Measurements from ENCODE around the gene NCR2. TPM values are rescaled to one million over a fixed set of nuclear protein-coding genes. Genes with fewer than 3 reads are reported as not detected.

NCR2 gene
- total RNA-seq, 1 experiment from 2014 or later, result not detected

DNA sequence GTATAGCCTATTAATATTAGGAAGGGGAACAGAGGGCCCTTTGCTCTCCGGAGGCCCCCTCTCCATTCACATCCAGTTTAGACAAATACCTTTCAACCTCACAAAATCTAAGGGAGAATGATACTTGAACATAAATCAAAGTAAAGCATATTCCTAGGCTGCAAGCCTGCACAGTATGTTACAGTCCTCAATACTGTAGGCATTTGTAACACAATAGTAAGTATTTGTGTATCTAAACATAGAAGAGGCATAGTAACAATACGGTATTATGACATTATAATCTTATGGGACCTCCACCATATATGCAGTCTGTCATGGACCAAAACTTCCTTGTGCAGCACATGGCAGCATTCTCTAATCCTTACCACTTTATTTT is 46.7 kb upstream of the NCR2 start:
- no peak overlapping the region for H3K4me3 Mint-ChIP-seq
- Histone ChIP-seq H3T11ph (ENCODE audit: low read length) (no peak overlapping the region), H3K23me2 (ENCODE audit: insufficient read length, low read depth, low read length, poor library complexity, severe bottlenecking) (no peaks in the 10 kb centered on the region), H3K79me1 (ENCODE audit: insufficient read depth, low read depth, low read length, poor library complexity, severe bottlenecking) (no peaks in the 10 kb centered on the region), H4K8ac (replicated peaks; ENCODE audit: insufficient read length, low read depth, low read length) (no peak overlapping the region), H3K14ac (ENCODE audit: insufficient read depth, low read length) (no peak overlapping the region), H3K18ac (ENCODE audit: insufficient read length, low read depth, low read length) (no peak overlapping the region), H3K27me3 (ENCODE audit: insufficient read depth, low read length) (peaks cover 6% of the 10 kb centered on the region; the same call in 1 of the 2 replicates), H3K23ac (ENCODE audit: insufficient read length, low read depth, low read length) (no peak overlapping the region), H4K20me1 (ENCODE audit: control insufficient read depth, insufficient read depth, insufficient read length) (no peaks in the 10 kb centered on the region), H2BK20ac (ENCODE audit: low read depth, low read length, poor library complexity, severe bottlenecking) (no peak overlapping the region), H3K4ac (ENCODE audit: low read depth, low read length) (no peak overlapping the region), H3K9me3 (ENCODE audit: control insufficient read depth, low read depth, low read length) (no peaks in the 10 kb centered on the region), H3K56ac (ENCODE audit: insufficient read length, low read depth, low read length) (no peak overlapping the region), H2AK5ac (ENCODE audit: insufficient read length, low read length) (no peak overlapping the region), H2BK15ac (ENCODE audit: low read depth, low read length) (no peak overlapping the region), H3K9ac (ENCODE audit: extremely low read depth, insufficient read length, low read length) (no peak overlapping the region), H4K91ac (ENCODE audit: insufficient read length, low read depth, low read length) (no peak overlapping the region), H3K4me1 (ENCODE audit: insufficient read depth, low read length) (no peaks in the 10 kb centered on the region), H2BK120ac (ENCODE audit: low read depth, low read length, poor library complexity, severe bottlenecking) (no peak overlapping the region), H3K79me2 (ENCODE audit: insufficient read depth, low read length) (no peaks in the 10 kb centered on the region), H2AFZ (ENCODE audit: low read length) (no peak overlapping the region), H3K27ac (ENCODE audit: insufficient read length, low read depth, low read length) (no peak overlapping the region), H3K4me2 (ENCODE audit: insufficient read depth, insufficient read length, low read length) (no peak overlapping the region), H2BK12ac (ENCODE audit: insufficient read length, low read depth, low read length) (no peak overlapping the region), H2BK5ac (ENCODE audit: insufficient read length, low read length) (no peak overlapping the region), H4K5ac (ENCODE audit: insufficient read length, low read depth, low read length) (no peak overlapping the region)
- peaks cover 32 to 34% of the 10 kb centered on the region in 2 experiments for H3K4me1 Mint-ChIP-seq
- H3K36me3 Mint-ChIP-seq (ENCODE audit: insufficient read depth in 1 of 3, low read depth in 3 of 3), result no peaks in the 10 kb centered on the region
- DNase-seq, result no peak
- peaks cover 36% of the 10 kb centered on the region for H3K27me3 Mint-ChIP-seq (ENCODE audit: low read depth)
- TF ChIP-seq, protein P1, sequence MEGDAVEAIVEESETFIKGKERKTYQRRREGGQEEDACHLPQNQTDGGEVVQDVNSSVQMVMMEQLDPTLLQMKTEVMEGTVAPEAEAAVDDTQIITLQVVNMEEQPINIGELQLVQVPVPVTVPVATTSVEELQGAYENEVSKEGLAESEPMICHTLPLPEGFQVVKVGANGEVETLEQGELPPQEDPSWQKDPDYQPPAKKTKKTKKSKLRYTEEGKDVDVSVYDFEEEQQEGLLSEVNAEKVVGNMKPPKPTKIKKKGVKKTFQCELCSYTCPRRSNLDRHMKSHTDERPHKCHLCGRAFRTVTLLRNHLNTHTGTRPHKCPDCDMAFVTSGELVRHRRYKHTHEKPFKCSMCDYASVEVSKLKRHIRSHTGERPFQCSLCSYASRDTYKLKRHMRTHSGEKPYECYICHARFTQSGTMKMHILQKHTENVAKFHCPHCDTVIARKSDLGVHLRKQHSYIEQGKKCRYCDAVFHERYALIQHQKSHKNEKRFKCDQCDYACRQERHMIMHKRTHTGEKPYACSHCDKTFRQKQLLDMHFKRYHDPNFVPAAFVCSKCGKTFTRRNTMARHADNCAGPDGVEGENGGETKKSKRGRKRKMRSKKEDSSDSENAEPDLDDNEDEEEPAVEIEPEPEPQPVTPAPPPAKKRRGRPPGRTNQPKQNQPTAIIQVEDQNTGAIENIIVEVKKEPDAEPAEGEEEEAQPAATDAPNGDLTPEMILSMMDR (conservative IDR thresholded peaks at IDR 0.05), result no peak
- H3K27ac Mint-ChIP-seq, result no peak overlapping the region
- no peaks in the 10 kb centered on the region for H3K9me3 Mint-ChIP-seq
- WGBS (ENCODE audit: extremely low coverage, insufficient read length, low lambda C conversion rate), result no CpG with 5 or more reads among the region's 2 CpGs

Data from H9 (cell line).